ENCODE measurements around the gene DHDDS.

DNA sequence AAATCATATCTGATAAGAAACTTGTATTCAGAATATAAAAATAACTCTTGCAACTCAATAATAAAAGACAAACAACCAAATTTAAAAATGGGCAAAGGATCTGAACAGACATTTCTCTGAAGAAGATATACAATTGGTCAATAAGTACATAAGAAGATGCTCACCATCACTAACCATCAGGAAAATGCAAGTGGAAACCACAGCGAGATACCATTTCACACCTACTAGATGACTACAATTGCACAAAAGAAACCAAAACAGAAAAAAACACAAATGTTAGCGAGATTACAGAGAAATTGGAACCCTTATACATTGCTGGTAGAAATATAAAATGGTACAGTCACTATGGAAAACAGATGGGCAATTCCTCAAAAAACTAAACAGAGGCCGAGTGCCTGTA is 48.0 kb upstream of the DHDDS start:
- no peak for TF ChIP-seq POLR2AphosphoS5 (IDR thresholded peaks at IDR 0.05; ENCODE audit: borderline replicate concordance, low read depth, low read length)
- no peak for TF ChIP-seq EZH2 (IDR thresholded peaks at IDR 0.05)
